Testis (tissue), 2 donors: ENCODE measurements around the gene ANKRD13A.

Experiments
- CTCF ChIP-seq, 3 experiments: fragments of 450-650 bp in 2 of 3; fragments of 200-600 bp in 1 of 3; sonication (generic) in 1 of 3; IDR thresholded peaks; one replicate each; pipeline ENCODE4 v1.5.1; 2016 to 2019; ENCODE audit warnings: antibody characterized with exemption in 3 of 3, mild to moderate bottlenecking in 2 of 3, moderate library complexity in 1 of 3
- POLR2A ChIP-seq: fragments of 450-650 bp; IDR thresholded peaks from one replicate; pipeline ENCODE4 v1.6.1; 2017; ENCODE audit warnings: antibody characterized with exemption, mild to moderate bottlenecking, moderate library complexity

- no peak for TF ChIP-seq CTCF (IDR thresholded peaks at IDR 0.05)
- TF ChIP-seq POLR2A: no peak
Measured at GRCh38 chr12:109961201-109961600, 38.0 kb upstream of the ANKRD13A start.
